GM19324 (cell line): Measurements from ENCODE around the gene TMEM198.

Source experiments
- ATAC-seq: cut with Tn5 transposase; IDR thresholded peaks from one replicate; pipeline ENCODE4 v1.9.1; 2021; ENCODE audit warnings: mild to moderate bottlenecking, moderate library complexity; ENCODE audit not compliant: unreplicated experiment, low FRiP score

Gene TMEM198

GRCh38 chr2:219524817-219525216 is 19.0 kb upstream of the TMEM198 start:
- no peak for ATAC-seq

- ATAC-seq: no peak
These were observed 18.1 kb upstream of the TMEM198 start for GRCh38 chr2:219525533-219526232.

DNA sequence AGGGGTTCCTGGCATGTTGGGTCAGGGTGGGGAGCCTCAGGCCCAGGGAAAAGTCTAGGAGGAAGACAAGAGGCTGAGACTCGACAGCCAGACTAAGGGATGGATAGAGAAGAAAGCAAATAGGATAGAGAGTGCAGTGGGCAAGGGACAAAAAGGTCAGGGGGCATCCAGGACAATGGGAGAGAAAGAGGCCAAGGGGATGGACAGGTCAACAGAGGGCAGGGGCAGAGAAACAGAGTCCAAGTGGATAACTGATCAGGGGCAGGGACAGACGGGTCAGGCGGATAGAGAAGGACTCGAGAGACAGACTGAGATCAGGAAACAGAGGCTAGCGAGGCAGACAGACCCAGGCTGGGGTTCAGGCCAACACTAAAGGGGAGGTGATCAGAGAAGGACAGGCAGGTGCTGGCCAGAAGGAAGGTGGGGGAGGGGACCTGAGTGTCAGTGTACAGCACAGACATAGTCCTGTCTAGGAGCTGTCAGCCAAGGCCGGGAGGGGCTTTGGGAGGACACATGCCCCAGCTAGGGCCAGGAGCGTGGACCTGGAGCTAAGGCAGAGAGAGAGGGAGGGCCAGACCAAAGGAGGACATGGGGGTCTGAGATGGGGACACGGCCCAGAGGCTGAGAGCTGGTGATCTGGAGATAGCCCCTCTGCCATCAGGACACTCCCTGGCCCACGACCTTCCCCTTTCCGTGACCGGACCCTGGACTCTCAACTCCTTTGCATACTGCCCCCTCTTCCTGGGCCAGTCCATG is 17.3 kb upstream of the TMEM198 start:
- no peak for ATAC-seq

- no peak for ATAC-seq
These were observed 16.8 kb upstream of the TMEM198 start for GRCh38 chr2:219527076-219527394.

DNA sequence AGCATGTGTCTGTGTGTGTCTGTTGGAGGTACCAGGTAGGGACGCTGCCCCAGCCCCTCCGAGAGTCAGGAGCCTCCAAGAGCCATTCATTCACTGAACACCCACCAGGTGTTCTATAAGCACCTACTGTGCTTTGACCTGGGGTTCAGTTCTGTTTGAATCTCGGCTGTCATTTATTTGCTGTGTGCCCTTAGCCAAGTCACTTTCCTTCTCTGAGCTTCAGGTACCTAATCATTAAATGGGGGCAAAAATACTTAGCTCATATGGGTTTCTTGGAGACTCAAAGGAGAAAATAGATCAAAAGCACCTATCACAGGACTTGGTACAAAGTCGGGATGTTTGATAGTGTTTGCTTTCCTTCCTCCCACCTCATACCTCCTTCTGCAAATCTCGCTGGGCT is 16.4 kb upstream of the TMEM198 start:
- no peak for ATAC-seq

DNA sequence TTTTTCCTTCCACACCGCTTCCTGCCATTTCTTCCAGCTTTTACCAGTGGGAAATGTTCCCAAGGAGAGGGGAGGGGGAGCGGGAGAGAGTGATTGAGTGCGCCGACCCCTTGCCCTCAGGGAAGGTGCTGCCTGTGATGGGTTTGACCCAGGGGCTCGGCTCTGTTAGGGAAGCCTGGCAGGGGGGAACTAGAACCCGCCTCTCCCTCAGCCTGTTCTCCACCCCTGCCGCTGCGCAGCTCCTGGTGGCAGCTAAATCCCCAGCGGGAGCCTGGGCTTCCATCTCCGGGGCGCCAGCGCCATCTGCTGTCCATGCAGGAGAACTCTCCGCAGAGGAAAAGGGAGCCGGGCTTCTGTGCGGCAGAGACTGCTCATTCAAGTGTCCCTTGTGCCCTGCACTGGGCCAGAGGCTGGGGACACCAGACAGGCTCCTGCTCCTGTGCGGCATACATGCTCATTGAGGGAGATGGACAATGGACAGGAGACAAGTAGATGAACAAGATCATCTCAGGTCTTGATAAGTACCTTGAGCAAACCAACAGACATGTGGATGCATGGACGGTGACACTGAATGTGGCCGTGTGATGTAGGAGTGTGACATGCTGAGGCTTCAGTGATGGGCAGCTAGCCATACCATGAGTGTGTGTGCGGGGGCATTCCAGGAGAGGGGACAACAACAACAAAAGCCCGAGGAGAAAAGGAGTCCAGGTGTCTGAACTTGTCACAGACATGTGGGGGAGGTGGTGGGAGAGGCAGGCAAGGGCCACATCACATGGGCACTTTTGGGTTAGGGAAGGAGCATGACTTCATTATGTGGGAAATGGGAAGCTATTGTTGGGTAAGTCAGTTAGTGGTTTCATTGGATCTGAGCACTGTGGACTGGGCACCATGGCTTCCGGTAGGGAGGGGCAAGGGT is 13.5 kb upstream of the TMEM198 start:
- no peak for ATAC-seq

GRCh38 chr2:219531639-219532377 is 12.0 kb upstream of the TMEM198 start:
- ATAC-seq: no peak

DNA sequence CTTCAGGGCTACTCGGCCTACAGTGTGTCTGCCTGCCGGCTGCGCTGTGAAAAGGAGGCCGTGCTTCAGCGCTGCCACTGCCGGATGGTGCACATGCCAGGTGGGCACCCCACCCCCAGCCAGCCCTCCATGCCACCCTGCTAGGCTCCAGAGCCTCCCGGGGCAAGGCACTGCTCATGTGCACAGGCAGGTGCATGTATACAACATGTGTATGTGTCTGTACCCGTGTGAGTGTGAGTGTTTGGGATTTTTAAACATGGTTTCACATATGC is 11.5 kb upstream of the TMEM198 start:
- no peak for ATAC-seq

GRCh38 chr2:219533930-219534661 is 9.7 kb upstream of the TMEM198 start:
- no peak for ATAC-seq

- no peak for ATAC-seq
These were observed 7.4 kb upstream of the TMEM198 start for GRCh38 chr2:219536425-219536824.

GRCh38 chr2:219536967-219537366 is 6.9 kb upstream of the TMEM198 start:
- ATAC-seq: no peak

DNA sequence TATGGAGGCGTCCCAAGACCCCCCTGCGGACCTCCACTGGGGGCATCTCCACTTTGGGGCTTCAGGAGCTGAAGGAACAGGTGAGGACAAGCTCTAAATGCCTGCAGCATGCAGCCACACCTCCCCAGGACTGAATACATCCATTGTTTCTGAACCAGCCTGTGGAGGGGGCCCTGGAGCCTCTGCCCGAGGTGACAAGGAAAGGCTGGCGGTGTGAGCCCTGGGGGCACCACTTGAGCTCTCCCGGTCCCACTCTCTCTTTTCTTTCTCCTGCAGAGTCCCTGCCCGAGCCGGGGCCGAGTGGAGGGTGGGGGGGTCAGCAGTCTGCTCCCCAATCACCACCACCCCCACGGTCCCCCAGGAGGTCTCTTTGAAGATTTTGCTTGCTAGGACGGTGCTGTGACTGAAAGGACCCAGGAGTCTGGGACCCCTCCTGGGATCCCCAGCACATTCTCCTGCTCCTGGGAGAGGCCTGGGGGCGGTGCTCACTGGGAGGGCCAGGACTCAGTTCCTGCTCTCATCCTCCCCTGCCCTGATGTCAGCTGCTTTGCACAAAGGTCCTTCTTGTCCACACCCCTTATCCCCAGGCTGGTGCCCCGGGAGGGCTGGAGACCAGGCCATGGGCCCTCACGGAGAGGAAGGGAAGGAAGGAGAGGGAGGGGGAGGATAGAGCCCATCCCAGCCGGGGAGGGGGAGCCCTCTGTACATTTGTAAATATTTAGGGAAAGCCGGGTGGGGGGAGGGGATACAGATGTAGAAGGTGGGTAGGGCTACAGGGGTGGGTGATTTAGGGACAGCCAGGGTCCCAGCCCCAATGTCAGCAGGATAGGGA is 6.0 kb upstream of the TMEM198 start:
- ATAC-seq: no peak

DNA sequence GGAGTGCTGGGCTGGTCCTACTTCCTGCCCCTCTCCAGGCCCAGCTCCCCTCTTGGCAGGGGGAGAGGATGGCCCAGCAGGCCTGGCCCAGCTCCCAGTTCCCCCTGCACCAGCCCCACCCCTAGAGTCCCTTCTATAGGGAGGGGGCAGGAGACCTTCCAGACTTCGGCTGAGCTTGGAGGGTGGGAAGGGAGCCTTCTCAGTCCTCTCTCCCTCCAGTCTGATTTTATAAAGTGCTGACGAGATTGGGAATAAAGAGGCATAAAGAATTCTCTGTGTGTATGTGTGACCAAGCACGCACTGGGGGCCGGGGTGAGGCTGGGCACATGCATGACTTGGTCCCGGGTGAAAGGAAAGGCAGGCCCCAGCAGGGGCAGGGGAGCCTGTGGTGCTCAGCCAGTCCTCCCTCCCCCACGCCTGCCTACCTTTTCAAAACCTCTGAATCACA is 5.3 kb upstream of the TMEM198 start:
- no peak for ATAC-seq

- no peak for ATAC-seq
These were observed 4.7 kb upstream of the TMEM198 start for GRCh38 chr2:219538956-219539788.

DNA sequence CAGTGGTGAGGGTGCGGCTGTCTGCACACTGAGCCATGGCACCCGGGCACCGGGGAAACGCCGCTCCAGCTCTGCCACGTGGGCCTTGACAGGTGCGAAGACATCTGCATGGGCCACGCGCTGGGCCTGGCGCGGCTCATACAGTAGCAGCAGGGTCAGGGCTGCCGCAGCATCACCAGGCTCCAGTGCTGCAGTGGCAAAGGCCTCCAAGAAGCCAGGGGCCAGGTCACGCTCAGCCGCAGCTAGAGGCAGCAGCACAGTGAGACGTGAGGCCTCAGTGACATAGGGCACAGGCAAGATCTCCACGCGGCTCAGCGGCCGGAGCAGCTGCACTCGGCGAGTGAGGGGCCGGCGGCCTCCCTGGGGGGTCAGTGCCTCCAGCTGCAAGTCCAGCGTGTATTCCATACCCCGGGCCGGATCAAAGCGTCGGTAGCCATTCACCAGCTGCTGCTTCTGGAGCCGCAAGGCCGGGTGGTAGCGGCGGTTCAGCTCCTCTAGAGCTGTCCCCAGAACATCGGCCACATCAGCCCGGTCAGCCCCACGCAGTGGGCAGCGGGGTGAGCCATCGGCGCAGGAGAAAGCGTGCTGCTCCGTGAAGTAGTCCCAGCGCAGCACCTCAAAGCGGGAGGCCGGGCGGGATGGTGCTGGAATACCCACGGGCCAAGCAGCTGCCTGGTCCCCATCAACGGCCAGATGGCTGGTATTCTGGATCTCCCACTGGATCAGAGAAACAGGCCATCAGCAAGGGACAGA is 3.7 kb upstream of the TMEM198 start:
- no peak for ATAC-seq

GRCh38 chr2:219540784-219541504 is 2.9 kb upstream of the TMEM198 start:
- no peak for ATAC-seq

- peak; percentile 34 for ATAC-seq
These were observed 2.1 kb upstream of the TMEM198 start for GRCh38 chr2:219541611-219542180.
